AG09319 (cell line): Measurements from ENCODE around the gene SPAG9.

Source experiments
- DNase-seq: peaks from one replicate; pipeline ENCODE4 v3.0.0-alpha.2; 2010; ENCODE audit warnings: low read depth; ENCODE audit errors: extremely low read depth
- TF ChIP-seq, protein P1 (sequence below): IDR thresholded peaks from 2 replicates; pipeline ENCODE4 v1.5.1; 2011; ENCODE audit warnings: low read depth, mild to moderate bottlenecking, inconsistent platforms, low read length, moderate library complexity

SPAG9 gene

DNA sequence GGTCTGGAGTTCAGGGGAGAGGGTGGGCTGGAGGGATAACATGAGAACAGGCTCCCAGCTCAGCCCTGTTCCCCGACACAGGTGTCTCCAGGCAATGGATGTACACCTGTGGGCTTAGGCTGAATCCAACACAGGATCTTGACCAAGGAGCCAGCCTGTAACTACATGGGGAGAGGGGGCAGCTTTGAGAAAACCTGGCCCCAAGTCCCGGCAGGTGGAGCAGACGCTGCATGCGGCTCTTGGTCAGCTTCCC lies 181.2 kb downstream of the SPAG9 start:
- TF ChIP-seq, protein P1, sequence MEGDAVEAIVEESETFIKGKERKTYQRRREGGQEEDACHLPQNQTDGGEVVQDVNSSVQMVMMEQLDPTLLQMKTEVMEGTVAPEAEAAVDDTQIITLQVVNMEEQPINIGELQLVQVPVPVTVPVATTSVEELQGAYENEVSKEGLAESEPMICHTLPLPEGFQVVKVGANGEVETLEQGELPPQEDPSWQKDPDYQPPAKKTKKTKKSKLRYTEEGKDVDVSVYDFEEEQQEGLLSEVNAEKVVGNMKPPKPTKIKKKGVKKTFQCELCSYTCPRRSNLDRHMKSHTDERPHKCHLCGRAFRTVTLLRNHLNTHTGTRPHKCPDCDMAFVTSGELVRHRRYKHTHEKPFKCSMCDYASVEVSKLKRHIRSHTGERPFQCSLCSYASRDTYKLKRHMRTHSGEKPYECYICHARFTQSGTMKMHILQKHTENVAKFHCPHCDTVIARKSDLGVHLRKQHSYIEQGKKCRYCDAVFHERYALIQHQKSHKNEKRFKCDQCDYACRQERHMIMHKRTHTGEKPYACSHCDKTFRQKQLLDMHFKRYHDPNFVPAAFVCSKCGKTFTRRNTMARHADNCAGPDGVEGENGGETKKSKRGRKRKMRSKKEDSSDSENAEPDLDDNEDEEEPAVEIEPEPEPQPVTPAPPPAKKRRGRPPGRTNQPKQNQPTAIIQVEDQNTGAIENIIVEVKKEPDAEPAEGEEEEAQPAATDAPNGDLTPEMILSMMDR: no peak
- DNase-seq: no peak

DNA sequence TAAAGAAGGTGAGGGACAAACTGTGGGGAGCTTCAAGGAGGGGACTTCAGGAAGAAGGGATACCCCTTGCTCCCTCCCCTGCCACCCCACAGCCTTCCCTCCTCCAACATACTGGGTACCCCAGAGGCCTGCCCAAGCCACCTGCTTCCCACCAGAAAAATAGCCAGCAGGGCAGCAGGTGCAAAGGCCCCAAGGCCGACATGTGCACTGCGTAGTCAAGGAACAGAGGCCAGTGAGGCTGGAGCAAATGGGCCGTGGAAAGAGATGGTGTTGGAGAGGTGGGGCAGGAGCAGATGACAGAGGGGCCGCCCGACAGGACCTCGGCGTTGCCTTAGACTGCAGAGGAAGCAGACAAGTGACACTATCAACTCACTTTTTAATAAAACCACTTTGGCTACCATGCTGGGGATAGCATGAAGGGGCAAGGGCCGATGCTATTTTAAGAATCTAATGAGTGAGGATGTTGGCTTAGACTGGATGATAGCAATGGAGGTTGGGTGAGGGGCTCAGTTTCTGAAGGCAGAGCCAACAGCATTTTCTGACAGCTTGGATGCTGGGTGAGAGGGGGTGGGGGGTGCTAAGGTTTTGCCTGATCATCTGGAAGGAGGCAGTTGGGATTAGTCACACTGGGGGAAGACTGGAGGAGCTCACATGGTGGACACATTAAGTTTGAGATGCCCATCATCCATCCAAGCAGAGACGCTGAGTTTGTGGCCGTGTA lies 181.7 kb downstream of the SPAG9 start:
- no peak for DNase-seq
- TF ChIP-seq, protein P1: no peak

DNA sequence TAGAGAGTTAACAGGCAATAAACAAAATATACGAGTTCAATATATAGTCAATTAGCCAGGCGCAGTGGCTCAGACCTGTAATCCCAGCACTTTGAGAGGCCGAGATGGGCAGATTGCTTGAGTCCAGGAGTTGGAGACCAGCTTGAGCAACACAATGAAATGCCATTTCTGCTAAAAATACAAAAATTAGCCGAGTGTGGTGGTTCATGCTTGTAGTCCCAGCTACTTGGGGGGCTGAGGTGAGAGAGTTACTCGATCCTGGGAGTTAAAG lies 184.7 kb downstream of the SPAG9 start:
- TF ChIP-seq, protein P1: no peak
- DNase-seq: no peak

DNA sequence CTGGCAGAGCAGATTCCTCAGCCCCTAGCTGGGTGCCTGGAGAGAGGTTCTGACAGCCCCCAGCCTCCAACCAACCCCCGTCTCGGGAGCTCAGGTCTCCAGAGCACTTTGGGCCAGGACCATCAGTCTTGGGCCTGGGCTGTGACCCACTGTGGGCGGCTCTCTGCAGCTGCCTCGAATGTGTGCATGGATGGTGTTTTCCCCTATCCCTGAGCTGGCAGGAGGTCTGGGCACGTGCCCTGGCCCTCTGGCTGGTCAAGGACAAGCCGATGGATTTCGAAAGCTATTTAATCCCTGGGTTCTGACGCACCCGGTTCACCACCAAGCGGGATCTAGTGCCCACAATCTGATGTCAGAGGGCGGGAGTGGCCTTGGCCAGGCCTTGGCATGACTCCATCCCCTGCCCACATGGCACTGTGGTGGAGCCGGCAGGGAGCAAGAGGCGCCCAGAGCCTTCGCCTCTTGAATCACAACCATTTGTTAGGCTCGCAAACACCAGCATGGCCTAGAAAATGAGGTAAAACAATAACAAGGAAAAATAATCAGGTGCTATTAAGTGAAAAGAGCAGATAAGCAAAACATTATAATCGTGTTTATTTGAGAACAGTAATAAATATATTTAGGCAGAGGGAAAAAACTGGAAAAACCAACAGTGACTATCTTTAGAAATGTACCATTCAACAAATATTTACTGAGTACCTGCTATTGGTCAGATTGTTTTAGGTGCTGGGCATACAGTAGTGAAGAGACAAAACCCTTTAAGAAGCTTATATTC lies 185.3 kb downstream of the SPAG9 start:
- no peak for DNase-seq
- TF ChIP-seq, protein P1: no peak

DNA sequence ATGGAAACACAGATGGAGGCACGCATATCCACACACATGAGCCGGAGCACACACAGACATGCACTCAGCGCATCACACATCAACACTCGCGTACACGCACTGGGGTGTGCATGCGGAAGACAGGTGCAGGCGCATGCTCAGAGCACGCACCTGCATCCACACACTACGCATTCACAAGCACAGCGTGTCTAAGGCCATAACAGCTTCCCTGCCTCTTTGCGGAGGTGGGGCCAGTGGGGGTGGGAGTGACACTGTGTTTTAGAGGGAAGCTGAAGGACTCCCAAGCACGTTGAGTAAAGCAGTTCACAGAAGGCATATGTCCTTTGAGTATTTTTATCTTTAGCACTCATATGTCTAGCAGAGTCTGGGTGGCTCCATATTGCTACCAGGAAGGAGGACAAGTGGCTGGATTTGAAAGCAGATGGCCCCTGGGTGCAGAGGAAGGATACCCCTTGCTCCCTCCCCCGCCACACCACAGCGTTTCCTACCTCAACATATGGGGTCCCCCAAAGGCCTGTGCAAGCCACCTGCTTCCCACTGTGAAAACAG lies 185.9 kb downstream of the SPAG9 start:
- TF ChIP-seq, protein P1: no peak
- DNase-seq: no peak

DNA sequence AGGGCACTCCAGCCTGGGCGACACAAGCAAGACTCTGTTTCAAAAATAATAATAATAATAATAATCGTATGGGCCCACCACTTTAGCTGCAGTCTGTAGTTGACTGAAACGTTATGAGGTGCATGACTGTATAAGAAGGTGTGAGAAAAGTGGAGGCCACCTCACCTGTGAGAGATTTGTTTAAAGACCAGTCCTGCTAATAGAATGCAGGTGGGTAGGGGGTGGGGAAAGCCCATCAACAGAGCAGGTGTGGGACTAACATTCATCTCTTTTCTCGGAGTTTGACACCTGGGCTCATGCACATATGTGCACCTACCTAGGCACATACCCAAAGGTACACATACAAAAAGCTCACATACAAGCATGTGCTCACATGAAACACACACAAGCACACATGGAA lies 186.5 kb downstream of the SPAG9 start:
- DNase-seq: no peak
- TF ChIP-seq, protein P1: no peak

DNA sequence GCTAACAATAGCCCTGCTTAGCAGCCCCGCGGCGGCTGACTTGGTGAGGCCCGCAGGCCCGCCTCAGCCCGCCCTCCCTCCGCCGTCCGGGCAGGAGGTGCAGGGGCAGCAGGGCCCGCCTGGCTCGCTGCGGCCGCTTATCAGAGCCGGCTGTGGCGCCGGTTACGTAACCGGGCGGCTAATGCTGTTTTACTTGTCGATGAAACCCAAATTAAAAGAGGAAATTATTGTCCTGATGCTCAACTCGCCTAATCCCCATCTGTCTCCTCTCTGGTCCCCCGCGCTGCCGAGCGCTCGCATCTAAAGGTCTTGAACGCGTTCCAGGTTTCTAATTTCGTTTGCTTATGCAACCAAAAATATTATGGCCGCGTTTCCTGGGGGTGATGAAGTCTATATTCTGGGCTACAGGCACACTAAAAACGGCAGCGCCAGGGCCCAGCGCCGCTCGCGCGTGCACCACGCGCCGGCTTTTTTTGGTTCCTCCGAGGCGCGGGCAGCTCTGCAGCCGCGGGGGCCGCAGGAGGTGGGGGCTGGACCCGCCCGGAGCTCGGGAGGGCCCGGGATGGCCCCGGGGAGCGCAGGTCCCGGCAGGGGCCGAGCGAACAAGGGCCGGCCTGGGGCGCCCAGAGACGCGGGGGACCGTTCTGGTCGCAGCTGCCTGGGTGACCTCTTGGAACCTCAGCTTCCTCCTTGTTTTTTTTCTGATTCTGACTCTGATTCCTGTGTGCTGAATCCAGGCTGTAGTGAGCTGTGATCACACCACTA lies 189.3 kb downstream of the SPAG9 start:
- TF ChIP-seq, protein P1: no peak
- DNase-seq: peak; percentile 55
